HUDEP-2 (cell line): ENCODE data around the gene CPNE5.

Source experiments
- DNase-seq, 76 experiments: peaks; one replicate each; lab custom pipeline; 2025; ENCODE audit not compliant: unreplicated experiment in 76 of 76; lab: John Stamatoyannopoulos, UW

CPNE5 gene

DNA sequence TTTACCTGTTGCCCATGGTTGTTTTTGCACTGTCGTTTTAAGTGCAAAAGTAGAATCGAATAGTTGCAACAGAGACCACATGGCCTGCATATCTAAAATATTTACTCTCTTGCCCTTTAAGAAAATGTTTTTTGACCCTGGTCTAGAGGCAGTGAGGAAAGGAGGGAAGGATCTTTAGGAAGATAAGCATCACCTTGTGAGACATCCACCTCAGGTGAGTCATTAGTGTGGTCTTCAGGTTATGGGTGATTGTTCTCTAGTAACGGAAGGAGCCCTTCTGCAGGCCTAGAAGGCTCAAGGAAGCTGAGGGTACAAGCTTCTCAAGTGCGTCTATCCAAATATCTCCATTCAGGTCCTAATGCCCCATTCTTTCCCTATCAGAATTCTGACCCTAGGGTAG lies 148.2 kb downstream of the CPNE5 start:
- DNase-seq, result no peak
